ENCODE measurements around the gene TRIM7. TPM values are rescaled to one million over a fixed set of nuclear protein-coding genes. Genes with fewer than 3 reads are reported as not detected.

The TRIM7 gene
- total and polyA plus RNA-seq, 9 of the 15 experiments (the other 6 are each of a cell fraction or from before 2014, with no cell fraction given) = 2.6 to 14.9 (median 8.9) TPM

- no peak for TF ChIP-seq ZNF280A (IDR thresholded peaks at IDR 0.05; ENCODE audit: low read depth, partially characterized antibody)
- TF ChIP-seq, protein P1, sequence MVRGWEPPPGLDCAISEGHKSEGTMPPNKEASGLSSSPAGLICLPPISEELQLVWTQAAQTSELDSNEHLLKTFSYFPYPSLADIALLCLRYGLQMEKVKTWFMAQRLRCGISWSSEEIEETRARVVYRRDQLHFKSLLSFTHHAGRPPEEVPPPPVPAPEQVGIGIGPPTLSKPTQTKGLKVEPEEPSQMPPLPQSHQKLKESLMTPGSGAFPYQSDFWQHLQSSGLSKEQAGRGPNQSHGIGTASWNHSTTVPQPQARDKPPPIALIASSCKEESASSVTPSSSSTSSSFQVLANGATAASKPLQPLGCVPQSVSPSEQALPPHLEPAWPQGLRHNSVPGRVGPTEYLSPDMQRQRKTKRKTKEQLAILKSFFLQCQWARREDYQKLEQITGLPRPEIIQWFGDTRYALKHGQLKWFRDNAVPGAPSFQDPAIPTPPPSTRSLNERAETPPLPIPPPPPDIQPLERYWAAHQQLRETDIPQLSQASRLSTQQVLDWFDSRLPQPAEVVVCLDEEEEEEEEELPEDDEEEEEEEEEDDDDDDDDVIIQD (CRISPR knock-in tag; IDR thresholded peaks at IDR 0.05) = no peak
- peak; percentile 94 for TF ChIP-seq BRD9 (IDR thresholded peaks at IDR 0.05; ENCODE audit: low read depth, partially characterized antibody)
- TF ChIP-seq, protein P2, sequence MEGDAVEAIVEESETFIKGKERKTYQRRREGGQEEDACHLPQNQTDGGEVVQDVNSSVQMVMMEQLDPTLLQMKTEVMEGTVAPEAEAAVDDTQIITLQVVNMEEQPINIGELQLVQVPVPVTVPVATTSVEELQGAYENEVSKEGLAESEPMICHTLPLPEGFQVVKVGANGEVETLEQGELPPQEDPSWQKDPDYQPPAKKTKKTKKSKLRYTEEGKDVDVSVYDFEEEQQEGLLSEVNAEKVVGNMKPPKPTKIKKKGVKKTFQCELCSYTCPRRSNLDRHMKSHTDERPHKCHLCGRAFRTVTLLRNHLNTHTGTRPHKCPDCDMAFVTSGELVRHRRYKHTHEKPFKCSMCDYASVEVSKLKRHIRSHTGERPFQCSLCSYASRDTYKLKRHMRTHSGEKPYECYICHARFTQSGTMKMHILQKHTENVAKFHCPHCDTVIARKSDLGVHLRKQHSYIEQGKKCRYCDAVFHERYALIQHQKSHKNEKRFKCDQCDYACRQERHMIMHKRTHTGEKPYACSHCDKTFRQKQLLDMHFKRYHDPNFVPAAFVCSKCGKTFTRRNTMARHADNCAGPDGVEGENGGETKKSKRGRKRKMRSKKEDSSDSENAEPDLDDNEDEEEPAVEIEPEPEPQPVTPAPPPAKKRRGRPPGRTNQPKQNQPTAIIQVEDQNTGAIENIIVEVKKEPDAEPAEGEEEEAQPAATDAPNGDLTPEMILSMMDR (IDR thresholded peaks at IDR 0.05 in 2 of 3, conservative IDR thresholded peaks at IDR 0.05 in 1 of 3; ENCODE audit: insufficient read depth in 2 of 3, low read depth in 1 of 3, low read length in 3 of 3) = 0 out of 6 replicates have a peak, but pooled peaks of 1 of the 3 experiments have one; percentile 20
- TF ChIP-seq CHD2 (IDR thresholded peaks at IDR 0.05; ENCODE audit: low read depth, low read length) = no peak
- TF ChIP-seq ZNF75A (CRISPR knock-in tag; IDR thresholded peaks at IDR 0.05) = no peak
- no peak for TF ChIP-seq ZNF518B (CRISPR knock-in tag; IDR thresholded peaks at IDR 0.05)
- TF ChIP-seq EHMT2 (IDR thresholded peaks at IDR 0.05) = no peak
- TF ChIP-seq BDP1 (IDR thresholded peaks at IDR 0.05; ENCODE audit: insufficient read depth, insufficient read length) = peak; percentile 88
- 0 out of 2 replicates have a peak, but pooled peaks have one; percentile 15 for TF ChIP-seq ZNF324 (CRISPR knock-in tag; IDR thresholded peaks at IDR 0.05)
- TF ChIP-seq TEAD4 (IDR thresholded peaks at IDR 0.05; ENCODE audit: low read length) = peak; percentile 72
- no peak for TF ChIP-seq TEAD4 (CRISPR knock-in tag; IDR thresholded peaks at IDR 0.05; ENCODE audit: borderline replicate concordance)
- TF ChIP-seq ZBTB17 (CRISPR knock-in tag; IDR thresholded peaks at IDR 0.05) = 0 out of 2 replicates have a peak, but pooled peaks have one; percentile 45
- no peak for TF ChIP-seq TCFL5 (CRISPR knock-in tag; conservative IDR thresholded peaks at IDR 0.05)
- TF ChIP-seq, protein P3, sequence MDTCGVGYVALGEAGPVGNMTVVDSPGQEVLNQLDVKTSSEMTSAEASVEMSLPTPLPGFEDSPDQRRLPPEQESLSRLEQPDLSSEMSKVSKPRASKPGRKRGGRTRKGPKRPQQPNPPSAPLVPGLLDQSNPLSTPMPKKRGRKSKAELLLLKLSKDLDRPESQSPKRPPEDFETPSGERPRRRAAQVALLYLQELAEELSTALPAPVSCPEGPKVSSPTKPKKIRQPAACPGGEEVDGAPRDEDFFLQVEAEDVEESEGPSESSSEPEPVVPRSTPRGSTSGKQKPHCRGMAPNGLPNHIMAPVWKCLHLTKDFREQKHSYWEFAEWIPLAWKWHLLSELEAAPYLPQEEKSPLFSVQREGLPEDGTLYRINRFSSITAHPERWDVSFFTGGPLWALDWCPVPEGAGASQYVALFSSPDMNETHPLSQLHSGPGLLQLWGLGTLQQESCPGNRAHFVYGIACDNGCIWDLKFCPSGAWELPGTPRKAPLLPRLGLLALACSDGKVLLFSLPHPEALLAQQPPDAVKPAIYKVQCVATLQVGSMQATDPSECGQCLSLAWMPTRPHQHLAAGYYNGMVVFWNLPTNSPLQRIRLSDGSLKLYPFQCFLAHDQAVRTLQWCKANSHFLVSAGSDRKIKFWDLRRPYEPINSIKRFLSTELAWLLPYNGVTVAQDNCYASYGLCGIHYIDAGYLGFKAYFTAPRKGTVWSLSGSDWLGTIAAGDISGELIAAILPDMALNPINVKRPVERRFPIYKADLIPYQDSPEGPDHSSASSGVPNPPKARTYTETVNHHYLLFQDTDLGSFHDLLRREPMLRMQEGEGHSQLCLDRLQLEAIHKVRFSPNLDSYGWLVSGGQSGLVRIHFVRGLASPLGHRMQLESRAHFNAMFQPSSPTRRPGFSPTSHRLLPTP (IDR thresholded peaks at IDR 0.05; ENCODE audit: borderline replicate concordance, extremely low read depth, insufficient read length) = peak; percentile 82
Observed at GRCh38 chr5:181188700-181189362, 16.2 kb downstream of the TRIM7 start (continued).
